Osteocyte (in vitro differentiated cells): ENCODE measurements around the gene DENR. TPM values are rescaled to one million over a fixed set of nuclear protein-coding genes. Genes with fewer than 3 reads are reported as not detected.

Experiments used
- DNase-seq: peaks from one replicate; pipeline ENCODE4 v3.0.0; 2021; ENCODE audit warnings: mixed read lengths; ENCODE audit not compliant: unreplicated experiment; ENCODE audit errors: extremely low spot score
- H3K27ac Mint-ChIP-seq: one replicate; pipeline ENCODE4 v1.8.0; 2021; ENCODE audit warnings: mild to moderate bottlenecking, mixed read lengths; ENCODE audit not compliant: unreplicated experiment
- H3K27me3 Mint-ChIP-seq: one replicate; pipeline ENCODE4 v1.8.0; 2021; ENCODE audit warnings: mixed read lengths; ENCODE audit not compliant: unreplicated experiment
- H3K36me3 Mint-ChIP-seq: one replicate; pipeline ENCODE4 v1.8.0; 2021; ENCODE audit warnings: mixed read lengths; ENCODE audit not compliant: unreplicated experiment
- H3K4me1 Mint-ChIP-seq: one replicate; pipeline ENCODE4 v1.8.0; 2021; ENCODE audit warnings: mixed read lengths; ENCODE audit not compliant: unreplicated experiment
- H3K4me3 Mint-ChIP-seq: one replicate; pipeline ENCODE4 v1.8.0; 2021; ENCODE audit warnings: mild to moderate bottlenecking, moderate library complexity, mixed read lengths; ENCODE audit not compliant: unreplicated experiment
- H3K9me3 Mint-ChIP-seq: one replicate; pipeline ENCODE4 v1.8.0; 2021; ENCODE audit warnings: mixed read lengths; ENCODE audit not compliant: unreplicated experiment
- total RNA-seq: library from RNA; stranded (reverse); gene quantifications from 2 replicates; pipeline ENCODE4 v1.2.1, GENCODE V29; 2021
- TF ChIP-seq, protein P1 (sequence below): fragments of 200-600 bp; sonication (generic); IDR thresholded peaks from 2 replicates; pipeline ENCODE4 v1.5.0; 2021; ENCODE audit warnings: antibody characterized with exemption, mild to moderate bottlenecking, moderate library complexity

The DENR gene
- total RNA-seq, 1 donor from 2014 or later: 50.2 TPM

DNA sequence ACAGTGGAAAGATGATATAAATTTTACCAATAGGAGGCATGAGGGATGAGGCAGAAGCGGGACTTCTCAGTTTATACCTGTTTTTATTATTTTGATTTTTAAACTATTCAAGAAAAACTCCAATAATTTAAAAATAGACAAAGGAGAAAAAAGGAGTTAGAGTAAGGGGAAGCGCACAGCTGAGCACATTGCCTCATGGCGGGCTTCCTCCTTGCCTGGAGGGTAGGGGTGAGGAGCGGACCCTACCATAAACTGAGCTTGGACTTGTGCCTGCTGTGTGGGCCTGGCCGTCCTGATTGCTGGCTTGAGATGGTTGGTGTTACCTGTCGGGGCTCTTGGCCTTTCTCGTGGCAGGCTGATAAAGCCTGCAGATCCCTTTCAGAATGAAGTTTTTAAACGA, 67.5 kb downstream of the DENR start:
- no peak overlapping the region for H3K27ac Mint-ChIP-seq
- H3K4me1 Mint-ChIP-seq: no peaks in the 10 kb centered on the region
- TF ChIP-seq, protein P1, sequence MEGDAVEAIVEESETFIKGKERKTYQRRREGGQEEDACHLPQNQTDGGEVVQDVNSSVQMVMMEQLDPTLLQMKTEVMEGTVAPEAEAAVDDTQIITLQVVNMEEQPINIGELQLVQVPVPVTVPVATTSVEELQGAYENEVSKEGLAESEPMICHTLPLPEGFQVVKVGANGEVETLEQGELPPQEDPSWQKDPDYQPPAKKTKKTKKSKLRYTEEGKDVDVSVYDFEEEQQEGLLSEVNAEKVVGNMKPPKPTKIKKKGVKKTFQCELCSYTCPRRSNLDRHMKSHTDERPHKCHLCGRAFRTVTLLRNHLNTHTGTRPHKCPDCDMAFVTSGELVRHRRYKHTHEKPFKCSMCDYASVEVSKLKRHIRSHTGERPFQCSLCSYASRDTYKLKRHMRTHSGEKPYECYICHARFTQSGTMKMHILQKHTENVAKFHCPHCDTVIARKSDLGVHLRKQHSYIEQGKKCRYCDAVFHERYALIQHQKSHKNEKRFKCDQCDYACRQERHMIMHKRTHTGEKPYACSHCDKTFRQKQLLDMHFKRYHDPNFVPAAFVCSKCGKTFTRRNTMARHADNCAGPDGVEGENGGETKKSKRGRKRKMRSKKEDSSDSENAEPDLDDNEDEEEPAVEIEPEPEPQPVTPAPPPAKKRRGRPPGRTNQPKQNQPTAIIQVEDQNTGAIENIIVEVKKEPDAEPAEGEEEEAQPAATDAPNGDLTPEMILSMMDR: no peak
- no peaks in the 10 kb centered on the region for H3K36me3 Mint-ChIP-seq
- no peak for DNase-seq
- H3K9me3 Mint-ChIP-seq: no peaks in the 10 kb centered on the region
- no peak overlapping the region for H3K4me3 Mint-ChIP-seq
- peaks cover 3% of the 10 kb centered on the region for H3K27me3 Mint-ChIP-seq

Other genes starting within 250 kb of the DENR start
- 64.9 and 67.9 TPM in 2 replicates for gene RSRC2, start 225.9 kb upstream of the DENR start, total RNA-seq
- gene KNTC1, start 225.6 kb upstream of the DENR start, total RNA-seq: 14.1 and 18.5 TPM in 2 replicates
- gene HCAR2, start 49.5 kb upstream of the DENR start, total RNA-seq: not detected in 2 replicates
- not detected in 2 replicates for gene HCAR3, start 36.0 kb upstream of the DENR start, total RNA-seq
- 0.21 and 0.37 TPM in 2 replicates for gene HCAR1, start 22.0 kb upstream of the DENR start, total RNA-seq
- 0.27 and 0.34 TPM in 2 replicates for gene CCDC62, start 21.7 kb downstream of the DENR start, total RNA-seq
- 26.0 and 31.3 TPM in 2 replicates for gene HIP1R, start 82.6 kb downstream of the DENR start, total RNA-seq
- 27.5 and 29.9 TPM in 2 replicates for gene VPS37B, start 143.3 kb downstream of the DENR start, total RNA-seq
- gene ABCB9, start 213.6 kb downstream of the DENR start, total RNA-seq: 13.1 and 13.4 TPM in 2 replicates
- gene OGFOD2, start 222.4 kb downstream of the DENR start, total RNA-seq: 16.7 and 20.2 TPM in 2 replicates
- 166 and 171 TPM in 2 replicates for gene ARL6IP4, start 227.9 kb downstream of the DENR start, total RNA-seq